DND-41 (cell line): ENCODE results near the gene BBLN.

Experiments
- CTCF ChIP-seq: IDR thresholded peaks from 2 replicates; pipeline ENCODE4 v1.5.1; 2012; ENCODE audit warnings: borderline replicate concordance, low read length, moderate library complexity, mild to moderate bottlenecking; ENCODE audit not compliant: poor library complexity, severe bottlenecking; ENCODE audit errors: extremely low read depth
- EZH2 ChIP-seq: IDR thresholded peaks from 3 replicates; pipeline ENCODE4 v1.6.1; 2012; ENCODE audit warnings: borderline replicate concordance, low read depth, mild to moderate bottlenecking, moderate library complexity, low read length, inconsistent platforms; ENCODE audit not compliant: severe bottlenecking

- no peak for TF ChIP-seq CTCF
- TF ChIP-seq EZH2 = no peak
Observed at GRCh38 chr9:128192601-128193371, 32.7 kb downstream of the BBLN start.
